Calu3 (cell line): Measurements from ENCODE around the gene CDC25A. TPM values are rescaled to one million over a fixed set of nuclear protein-coding genes. Genes with fewer than 3 reads are reported as not detected.

Source experiments
- BruUV-seq: library from RNA; stranded (reverse); fragments of 400-500 nt; replicated peaks from 2 replicates; lab custom pipeline; 2021; lab: Mats Ljungman, UMichigan
- CTCF ChIA-PET: fragments of 300-600 bp; sonication (Branson Sonifier 250); formaldehyde crosslinking; loops from one replicate; lab custom pipeline; 2022; ENCODE audit warnings: antibody characterized with exemption; lab: Charles Lee
- DNase-seq: peaks from one replicate; pipeline ENCODE4 v3.0.0; 2022
- H3K27ac Mint-ChIP-seq: one replicate; pipeline ENCODE4 v1.8.0; 2022; ENCODE audit warnings: mixed read lengths; ENCODE audit not compliant: unreplicated experiment
- H3K27me3 Mint-ChIP-seq: one replicate; pipeline ENCODE4 v1.8.0; 2022; ENCODE audit warnings: mixed read lengths; ENCODE audit not compliant: unreplicated experiment
- H3K36me3 Mint-ChIP-seq: one replicate; pipeline ENCODE4 v1.8.0; 2022; ENCODE audit warnings: mild to moderate bottlenecking, moderate library complexity, mixed read lengths; ENCODE audit not compliant: insufficient read depth, unreplicated experiment
- H3K4me1 Mint-ChIP-seq: one replicate; pipeline ENCODE4 v1.8.0; 2022; ENCODE audit warnings: mild to moderate bottlenecking, low read depth, mixed read lengths; ENCODE audit not compliant: unreplicated experiment
- H3K4me3 Mint-ChIP-seq: one replicate; pipeline ENCODE4 v1.8.0; 2022; ENCODE audit warnings: mild to moderate bottlenecking, low read depth, moderate library complexity, mixed read lengths; ENCODE audit not compliant: unreplicated experiment
- H3K9me3 Mint-ChIP-seq: one replicate; pipeline ENCODE4 v1.8.0; 2022; ENCODE audit warnings: low read depth, mixed read lengths; ENCODE audit not compliant: unreplicated experiment
- CTCF ChIP-seq: fragments of 200-600 bp; IDR thresholded peaks from one replicate; pipeline ENCODE4 v1.8.0; 2022; ENCODE audit warnings: antibody characterized with exemption; ENCODE audit not compliant: unreplicated experiment
- intact Hi-C: fragments of 100-400 bp; cut with micrococcal nuclease; formaldehyde crosslinking; loops from one replicate; pipeline ENCODE4 v1.10.0; 2022; ENCODE audit not compliant: unreplicated experiment
- total RNA-seq: library from RNA; stranded (reverse); gene quantifications from 2 replicates; pipeline ENCODE4 v1.2.3, GENCODE V29; 2022

The CDC25A gene
- total RNA-seq, 1 experiment from 2014 or later = 18.2 TPM

- no peak for DNase-seq
- H3K4me3 Mint-ChIP-seq = no peak overlapping the region
- H3K36me3 Mint-ChIP-seq = no peaks in the 10 kb centered on the region
- BruUV-seq = no TSS peak
- CTCF ChIA-PET = interaction anchor here (0.7 kb wide), 1 partner anchor 479 kb away, joined by 3 read pairs; no protein-coding TSS in a partner anchor
- no peaks in the 10 kb centered on the region for H3K27me3 Mint-ChIP-seq
- intact Hi-C loops = no loop called here
- H3K4me1 Mint-ChIP-seq = no peaks in the 10 kb centered on the region
- no peak overlapping the region for H3K27ac Mint-ChIP-seq
- H3K9me3 Mint-ChIP-seq = no peaks in the 10 kb centered on the region
- no peak for TF ChIP-seq CTCF
Observed at GRCh38 chr3:48142316-48142870, 45.8 kb downstream of the CDC25A start.

GRCh38 chr3:48141604-48142137, 46.5 kb downstream of the CDC25A start:
- intact Hi-C loops = no loop called here
- Mint-ChIP-seq H3K27me3 (no peaks in the 10 kb centered on the region), H3K27ac (no peak overlapping the region), H3K36me3 (no peaks in the 10 kb centered on the region), H3K4me3 (no peak overlapping the region), H3K4me1 (no peaks in the 10 kb centered on the region), H3K9me3 (no peaks in the 10 kb centered on the region)
- CTCF ChIA-PET = no interaction called here
- no peak for TF ChIP-seq CTCF
- no peak for DNase-seq
- no TSS peak for BruUV-seq

GRCh38 chr3:48140936-48141603, 47.1 kb downstream of the CDC25A start:
- Mint-ChIP-seq H3K4me1 (no peaks in the 10 kb centered on the region), H3K27me3 (no peaks in the 10 kb centered on the region), H3K36me3 (no peaks in the 10 kb centered on the region), H3K4me3 (no peak overlapping the region), H3K27ac (no peak overlapping the region), H3K9me3 (no peaks in the 10 kb centered on the region)
- CTCF ChIA-PET = interaction anchor here (1.4 kb wide), 1 partner anchor 10 kb away, joined by 3 read pairs; no protein-coding TSS in a partner anchor
- no TSS peak for BruUV-seq
- TF ChIP-seq CTCF = no peak
- intact Hi-C loops = no loop called here
- no peak for DNase-seq

- no peak for TF ChIP-seq CTCF
- no peak overlapping the region for H3K27ac Mint-ChIP-seq
- DNase-seq = no peak
- no peaks in the 10 kb centered on the region for H3K27me3 Mint-ChIP-seq
- CTCF ChIA-PET = interaction anchor here (0.6 to 1.4 kb wide), 2 partner anchors 11 to 37 kb away, joined by 3 read pairs; no protein-coding TSS in a partner anchor
- intact Hi-C loops = no loop called here
- no peak overlapping the region for H3K4me3 Mint-ChIP-seq
- no TSS peak for BruUV-seq
- H3K36me3 Mint-ChIP-seq = no peaks in the 10 kb centered on the region
- H3K4me1 Mint-ChIP-seq = no peaks in the 10 kb centered on the region
- H3K9me3 Mint-ChIP-seq = no peaks in the 10 kb centered on the region
Observed at GRCh38 chr3:48140336-48140757, 47.9 kb downstream of the CDC25A start.
